Hindlimb muscle (tissue), 1 donor: ENCODE results near the gene DPYD. TPM values are rescaled to one million over a fixed set of nuclear protein-coding genes. Genes with fewer than 3 reads are reported as not detected.

Experiments
- DNase-seq: peaks from one replicate; pipeline ENCODE4 v3.0.0-alpha.2; 2013
- polyA plus RNA-seq: library from polyadenylated mRNA; unstranded; fragments of 120-200 nt; gene quantifications from one replicate; pipeline ENCODE4 v1.2.1, GENCODE V29; 2013; ENCODE audit not compliant: insufficient read length

DPYD gene
- polyA plus RNA-seq, 1 donor = 8.3 TPM

- no peak for DNase-seq
These were observed 14.1 kb downstream of the DPYD start for GRCh38 chr1:97906567-97907241.

- no peak for DNase-seq
These were observed 15.5 kb downstream of the DPYD start for GRCh38 chr1:97905141-97905940.

- no peak for DNase-seq
These were observed 16.3 kb downstream of the DPYD start for GRCh38 chr1:97904534-97904933.

- peak; percentile 41 for DNase-seq
These were observed 17.2 kb downstream of the DPYD start for GRCh38 chr1:97903626-97904025.

- no peak for DNase-seq
These were observed 18.8 kb downstream of the DPYD start for GRCh38 chr1:97902067-97902466.

- no peak for DNase-seq
These were observed 19.7 kb downstream of the DPYD start for GRCh38 chr1:97901017-97901658.

- no peak for DNase-seq
These were observed 21.9 kb downstream of the DPYD start for GRCh38 chr1:97898948-97899347.

GRCh38 chr1:97895278-97895677, 25.6 kb downstream of the DPYD start:
- DNase-seq = no peak

- no peak for DNase-seq
These were observed 27.0 kb downstream of the DPYD start for GRCh38 chr1:97893844-97894243.

GRCh38 chr1:97886199-97886598, 34.6 kb downstream of the DPYD start:
- no peak for DNase-seq

- DNase-seq = no peak
These were observed 37.0 kb downstream of the DPYD start for GRCh38 chr1:97883823-97884222.

- no peak for DNase-seq
These were observed 43.5 kb downstream of the DPYD start for GRCh38 chr1:97877307-97877706.

- DNase-seq = no peak
These were observed 44.8 kb downstream of the DPYD start for GRCh38 chr1:97875996-97876395.

- DNase-seq = no peak
These were observed 50.2 kb downstream of the DPYD start for GRCh38 chr1:97870589-97870988.

GRCh38 chr1:97869441-97869840, 51.4 kb downstream of the DPYD start:
- DNase-seq = no peak

- no peak for DNase-seq
These were observed 53.7 kb downstream of the DPYD start for GRCh38 chr1:97867127-97867526.

- no peak for DNase-seq
These were observed 56.2 kb downstream of the DPYD start for GRCh38 chr1:97864615-97865014.

- no peak for DNase-seq
These were observed 67.6 kb downstream of the DPYD start for GRCh38 chr1:97853221-97853620.

- no peak for DNase-seq
These were observed 71.2 kb downstream of the DPYD start for GRCh38 chr1:97849345-97850340.

GRCh38 chr1:97845805-97846204, 75.0 kb downstream of the DPYD start:
- DNase-seq = no peak

- DNase-seq = no peak
These were observed 76.2 kb downstream of the DPYD start for GRCh38 chr1:97844552-97845089.

GRCh38 chr1:97841338-97841737, 79.5 kb downstream of the DPYD start:
- DNase-seq = no peak
